Spinal cord (tissue), 10 donors: ENCODE data around the gene YIF1A. TPM values are rescaled to one million over a fixed set of nuclear protein-coding genes. Genes with fewer than 3 reads are reported as not detected.

Experiments used
- DNase-seq, 6 donors: peaks; one replicate each; pipeline versions ENCODE4 v3.0.0 to v3.0.0-alpha.2; 2013 to 2015; ENCODE audit warnings: low spot score in 6 of 6, low read depth in 4 of 6
- H3K27ac ChIP-seq: one replicate; pipeline ENCODE4 v1.5.1; 2013; ENCODE audit warnings: low read depth, low read length, control low read depth
- H3K27me3 ChIP-seq: one replicate; pipeline ENCODE4 v1.6.1; 2013; ENCODE audit warnings: low read length; ENCODE audit not compliant: control insufficient read depth, insufficient read depth
- H3K36me3 ChIP-seq: one replicate; pipeline ENCODE4 v1.6.1; 2013; ENCODE audit warnings: low read length; ENCODE audit not compliant: control insufficient read depth, insufficient read depth
- H3K4me1 ChIP-seq: one replicate; pipeline ENCODE4 v1.6.1; 2013; ENCODE audit warnings: low read length; ENCODE audit not compliant: control insufficient read depth, insufficient read depth
- H3K4me3 ChIP-seq: one replicate; pipeline ENCODE4 v1.5.1; 2013; ENCODE audit warnings: low read depth, low read length, control low read depth
- H3K9me3 ChIP-seq: one replicate; pipeline ENCODE4 v1.6.1; 2013; ENCODE audit warnings: low read length; ENCODE audit not compliant: control insufficient read depth, insufficient read depth
- WGBS: methylation state at CpG from one replicate; pipeline ENCODE4 v1.1.5; 2013; ENCODE audit warnings: missing lambda C conversion rate; ENCODE audit not compliant: insufficient coverage; 5-methylcytosine and 5-hydroxymethylcytosine counted together
- polyA plus RNA-seq, 2 donors: library from polyadenylated mRNA; unstranded; fragments of 120-200 nt; gene quantifications; one replicate each; pipeline ENCODE4 v1.2.1, GENCODE V29; 2013; ENCODE audit not compliant: insufficient read length in 2 of 2
- total RNA-seq, 2 donors: library from RNA; depleted of rRNA in 1 of 2; stranded (reverse); fragments of 120-200 nt in 1 of 2; fragments of >200 nt in 1 of 2; gene quantifications; one replicate each; pipeline versions ENCODE4 v1.2.3 to v1.2.4, GENCODE V29; 2013 to 2014
- donor health status: healthy.

The YIF1A gene
- total and polyA plus RNA-seq, 4 donors: 43.7 to 87.7 (median 79.6) TPM

- Histone ChIP-seq H3K27ac (no peak overlapping the region), H3K4me1 (peaks cover 42% of the 10 kb centered on the region)
- 85% methylated on average over 16 of the region's 18 CpGs for WGBS
Measured at GRCh38 chr11:66332371-66333219, 43.7 kb upstream of the YIF1A start.

GRCh38 chr11:66331542-66332370 is 42.8 kb upstream of the YIF1A start:
- Histone ChIP-seq H3K4me3 (no peak overlapping the region), H3K4me1 (peaks cover 41% of the 10 kb centered on the region), H3K27ac (no peak overlapping the region), H3K36me3 (peaks cover 37% of the 10 kb centered on the region), H3K9me3 (no peaks in the 10 kb centered on the region), H3K27me3 (no peaks in the 10 kb centered on the region)
- no peak for DNase-seq
- 86% methylated on average over 10 of the region's 12 CpGs for WGBS

More at GRCh38 chr11:66332371-66333219, 43.7 kb upstream of the YIF1A start:
- Histone ChIP-seq H3K9me3 (no peaks in the 10 kb centered on the region), H3K36me3 (peaks cover 45% of the 10 kb centered on the region), H3K27me3 (no peaks in the 10 kb centered on the region), H3K4me3 (no peak overlapping the region)
- no peak for DNase-seq

GRCh38 chr11:66330931-66331330 is 42.0 kb upstream of the YIF1A start:
- H3K4me1 ChIP-seq: peaks cover 41% of the 10 kb centered on the region
- WGBS: 57% methylated on average over 10 of the region's 10 CpGs
- no peak overlapping the region for H3K4me3 ChIP-seq
- H3K36me3 ChIP-seq: peaks cover 32% of the 10 kb centered on the region
- no peak overlapping the region for H3K27ac ChIP-seq
- H3K27me3 ChIP-seq: no peaks in the 10 kb centered on the region
- no peaks in the 10 kb centered on the region for H3K9me3 ChIP-seq
- no peak for DNase-seq

- Histone ChIP-seq H3K27ac (no peak overlapping the region), H3K4me1 (peaks cover 34% of the 10 kb centered on the region), H3K9me3 (no peaks in the 10 kb centered on the region), H3K36me3 (peaks cover 23% of the 10 kb centered on the region), H3K27me3 (no peaks in the 10 kb centered on the region), H3K4me3 (no peak overlapping the region)
- no peak for DNase-seq
- WGBS: 85% methylated on average over 2 of the region's 3 CpGs
Measured at GRCh38 chr11:66329165-66329673, 40.3 kb upstream of the YIF1A start.

GRCh38 chr11:66328302-66329144 is 39.6 kb upstream of the YIF1A start:
- H3K27me3 ChIP-seq: no peaks in the 10 kb centered on the region
- DNase-seq: peak in 3 of 6 donors; percentile 54 to 87 (median 85)
- H3K4me1 ChIP-seq: peaks cover 34% of the 10 kb centered on the region
- no peak overlapping the region for H3K4me3 ChIP-seq
- no peaks in the 10 kb centered on the region for H3K9me3 ChIP-seq
- H3K27ac ChIP-seq: peak overlapping the region; percentile 67
- WGBS: 10% methylated on average over 16 of the region's 19 CpGs
- H3K36me3 ChIP-seq: peaks cover 19% of the 10 kb centered on the region

GRCh38 chr11:66328031-66328301 is 39.0 kb upstream of the YIF1A start:
- Histone ChIP-seq H3K36me3 (peaks cover 13% of the 10 kb centered on the region), H3K27ac (peak overlapping the region; percentile 67), H3K4me1 (peaks cover 34% of the 10 kb centered on the region), H3K9me3 (no peaks in the 10 kb centered on the region), H3K27me3 (no peaks in the 10 kb centered on the region), H3K4me3 (no peak overlapping the region)
- DNase-seq: no peak
- 85% methylated on average over 3 of the region's 3 CpGs for WGBS

GRCh38 chr11:66327171-66328030 is 38.5 kb upstream of the YIF1A start:
- no peak for DNase-seq
- peaks cover 8% of the 10 kb centered on the region for H3K36me3 ChIP-seq
- 80% methylated on average over 9 of the region's 10 CpGs for WGBS
- no peaks in the 10 kb centered on the region for H3K9me3 ChIP-seq
- H3K4me3 ChIP-seq: no peak overlapping the region
- peak overlapping the region; percentile 67 for H3K27ac ChIP-seq
- peaks cover 34% of the 10 kb centered on the region for H3K4me1 ChIP-seq
- no peaks in the 10 kb centered on the region for H3K27me3 ChIP-seq

GRCh38 chr11:66326261-66327111 is 37.5 kb upstream of the YIF1A start:
- Histone ChIP-seq H3K4me1 (peaks cover 34% of the 10 kb centered on the region), H3K9me3 (no peaks in the 10 kb centered on the region), H3K27ac (peak overlapping the region; percentile 67), H3K27me3 (no peaks in the 10 kb centered on the region), H3K4me3 (no peak overlapping the region), H3K36me3 (no peaks in the 10 kb centered on the region)
- 34% methylated on average over 14 of the region's 21 CpGs for WGBS
- peak in 1 of 6 donors; percentile 32 for DNase-seq
